NCI-H2029 (cell line): ENCODE data around the gene ZDHHC3.

Experiments used
- DNase-seq: peaks from one replicate; lab custom pipeline; 2025; lab: John Stamatoyannopoulos, UW

The ZDHHC3 gene

DNA sequence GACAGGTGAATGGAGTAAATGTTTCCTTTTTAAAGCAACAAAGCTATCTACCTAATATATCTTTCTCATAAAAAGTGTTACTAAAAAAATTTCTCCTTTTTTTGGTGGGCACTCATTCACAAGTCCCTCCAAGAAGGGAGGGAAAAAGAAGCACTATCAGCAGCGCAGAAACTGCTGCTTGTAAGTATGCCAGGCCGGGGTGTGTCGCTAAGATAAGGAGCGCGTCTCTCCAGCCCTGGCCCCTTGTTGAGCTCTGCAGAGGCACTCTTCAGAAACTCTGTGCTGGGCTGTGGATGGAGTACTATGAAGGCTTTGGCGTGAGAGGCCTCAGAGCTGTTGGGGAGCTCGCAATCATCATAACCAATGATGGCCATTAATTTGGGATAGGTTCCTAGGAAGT lies 49.1 kb downstream of the ZDHHC3 start:
- no peak for DNase-seq

DNA sequence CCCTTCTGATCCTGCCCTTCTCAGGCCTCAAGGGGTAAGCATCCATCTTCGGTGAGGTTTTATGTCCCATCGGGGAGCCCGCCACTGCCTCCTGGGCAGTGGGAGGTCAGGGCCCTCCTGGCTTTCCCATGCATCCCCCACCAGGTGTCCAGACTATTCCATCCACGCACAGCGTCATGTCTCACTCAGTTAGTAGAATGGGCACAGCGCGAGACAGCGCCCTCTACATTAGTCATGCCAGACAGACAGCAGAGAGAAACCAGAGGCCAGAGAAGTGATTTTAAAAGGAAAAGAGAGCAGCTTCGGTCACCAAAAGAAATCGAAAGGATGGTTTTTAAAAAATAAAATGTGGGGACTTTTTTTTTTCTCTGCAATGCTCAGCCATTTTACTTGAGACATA lies 49.8 kb downstream of the ZDHHC3 start:
- DNase-seq = no peak

DNA sequence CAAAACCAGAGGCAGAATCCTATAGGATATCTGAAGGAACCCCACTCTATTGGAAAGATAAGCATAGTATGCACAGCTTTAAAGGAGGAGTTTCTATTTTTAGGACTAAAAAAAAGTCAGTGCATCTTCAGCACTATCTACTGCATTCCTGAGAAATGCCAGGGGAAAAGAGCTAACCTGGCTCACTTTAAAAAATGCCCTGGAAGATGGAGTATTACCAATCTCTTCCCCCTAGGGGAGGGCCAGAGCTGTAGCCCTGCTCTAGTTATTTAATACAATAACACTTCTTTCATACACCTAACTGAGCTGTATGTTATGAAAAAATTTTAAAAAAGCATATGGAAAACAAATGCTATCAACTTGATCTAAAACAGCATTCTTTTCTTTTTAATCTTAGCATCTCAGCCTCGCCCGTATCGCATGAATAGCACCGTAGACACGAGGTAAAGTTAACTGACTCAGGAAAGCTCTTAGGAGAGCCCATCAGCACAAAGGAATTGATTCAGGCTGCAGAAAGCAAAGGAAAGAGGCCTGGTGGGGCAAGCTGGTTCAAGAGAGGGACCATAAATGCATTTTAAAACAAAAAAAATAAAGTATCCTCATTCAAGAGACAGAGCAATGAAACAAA lies 51.4 kb downstream of the ZDHHC3 start:
- DNase-seq = no peak

DNA sequence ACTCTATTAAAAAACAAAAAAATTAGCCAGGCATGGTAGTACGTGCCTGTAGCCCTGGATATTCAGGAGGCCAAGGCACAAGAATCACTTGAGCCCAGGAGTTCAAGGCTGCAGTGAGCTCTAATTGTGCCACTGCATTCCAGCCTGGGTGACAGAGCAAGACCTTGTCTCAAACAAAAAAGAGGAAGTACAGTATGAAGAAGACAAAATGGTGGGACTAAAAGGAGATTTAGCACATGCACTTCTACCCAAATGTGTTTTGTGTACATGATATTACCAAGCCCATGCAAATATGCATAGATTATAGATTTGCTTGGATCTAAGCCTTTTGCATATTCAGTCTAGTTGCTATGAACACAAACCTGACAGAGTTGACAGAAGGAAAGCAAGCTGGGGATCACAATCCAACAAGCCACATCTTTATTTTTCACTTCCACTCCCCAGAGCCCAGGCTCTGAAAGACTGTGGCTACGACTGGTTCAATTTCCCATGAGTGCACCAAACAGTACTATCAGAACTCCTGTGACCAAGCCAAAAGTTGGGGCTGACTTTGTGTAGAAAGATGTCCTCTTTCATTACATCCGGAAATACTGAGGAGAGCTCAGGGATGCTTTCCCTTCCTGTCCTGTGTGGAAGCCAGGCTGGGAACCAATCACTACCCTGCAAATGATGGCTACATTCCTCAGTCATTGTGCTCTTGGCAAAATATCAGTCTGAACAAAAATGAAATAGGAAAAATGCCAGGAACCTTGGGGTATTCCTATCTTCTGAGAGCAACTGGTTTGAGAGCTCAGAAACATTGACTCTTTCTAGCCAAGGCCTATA lies 52.1 kb downstream of the ZDHHC3 start:
- DNase-seq = no peak

DNA sequence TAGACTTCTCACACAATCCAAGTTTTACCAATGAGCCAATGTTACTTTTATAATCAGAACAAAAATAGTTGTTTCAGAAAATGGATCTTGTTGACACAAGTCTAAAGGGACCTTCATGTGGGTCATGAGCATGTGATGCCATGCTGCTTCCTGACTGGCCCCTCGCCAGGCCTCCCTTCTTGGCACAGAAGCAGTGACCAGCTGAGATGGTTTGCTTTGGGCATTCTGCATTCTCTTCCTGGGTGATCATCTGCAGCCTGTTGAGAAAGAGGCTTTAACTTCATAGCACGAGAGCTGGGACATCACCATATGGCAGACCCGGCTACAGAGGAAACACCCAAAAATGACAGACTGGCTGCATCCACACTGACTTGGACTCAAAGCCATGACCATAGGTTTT lies 55.9 kb downstream of the ZDHHC3 start:
- DNase-seq = peak; percentile 17

DNA sequence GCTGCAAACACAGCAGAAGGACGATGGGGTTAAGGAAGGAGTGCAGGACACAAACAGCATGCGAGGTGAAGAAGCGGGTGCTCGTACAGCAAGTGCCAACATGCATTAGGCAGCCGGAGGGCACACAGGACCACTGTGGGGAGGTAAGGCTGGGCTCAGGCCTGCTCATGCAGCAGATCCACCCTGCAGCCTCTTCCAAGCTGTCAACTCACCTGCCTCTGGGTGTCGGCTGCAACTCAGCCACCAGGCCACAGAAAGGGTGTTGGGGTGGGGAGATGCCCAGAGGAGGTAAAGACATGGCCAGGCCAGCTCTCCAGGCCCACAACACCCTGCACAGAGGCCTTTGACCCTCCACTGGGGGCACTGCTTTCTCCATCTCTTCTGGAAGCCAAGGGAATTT lies 57.4 kb downstream of the ZDHHC3 start:
- no peak for DNase-seq

DNA sequence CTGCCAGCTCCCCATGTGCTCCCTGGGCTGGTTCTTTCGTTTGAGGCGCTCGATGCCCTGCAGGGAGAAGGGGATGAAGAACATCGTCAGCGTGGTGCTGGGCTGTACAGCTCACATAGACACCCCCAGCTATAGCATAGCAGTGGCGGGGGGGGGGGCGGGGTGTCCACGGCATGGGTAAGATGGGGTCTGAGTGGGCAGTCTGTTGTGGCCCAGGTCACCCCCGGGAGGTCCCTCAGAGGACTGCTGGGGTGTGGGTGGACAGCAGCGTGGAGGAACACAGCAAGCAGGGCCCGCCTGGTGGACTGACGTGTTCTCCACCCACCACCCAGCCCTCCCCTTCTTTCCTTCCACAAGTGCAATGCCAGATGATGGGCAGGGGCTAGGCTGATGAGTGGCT lies 57.9 kb downstream of the ZDHHC3 start:
- DNase-seq = no peak

DNA sequence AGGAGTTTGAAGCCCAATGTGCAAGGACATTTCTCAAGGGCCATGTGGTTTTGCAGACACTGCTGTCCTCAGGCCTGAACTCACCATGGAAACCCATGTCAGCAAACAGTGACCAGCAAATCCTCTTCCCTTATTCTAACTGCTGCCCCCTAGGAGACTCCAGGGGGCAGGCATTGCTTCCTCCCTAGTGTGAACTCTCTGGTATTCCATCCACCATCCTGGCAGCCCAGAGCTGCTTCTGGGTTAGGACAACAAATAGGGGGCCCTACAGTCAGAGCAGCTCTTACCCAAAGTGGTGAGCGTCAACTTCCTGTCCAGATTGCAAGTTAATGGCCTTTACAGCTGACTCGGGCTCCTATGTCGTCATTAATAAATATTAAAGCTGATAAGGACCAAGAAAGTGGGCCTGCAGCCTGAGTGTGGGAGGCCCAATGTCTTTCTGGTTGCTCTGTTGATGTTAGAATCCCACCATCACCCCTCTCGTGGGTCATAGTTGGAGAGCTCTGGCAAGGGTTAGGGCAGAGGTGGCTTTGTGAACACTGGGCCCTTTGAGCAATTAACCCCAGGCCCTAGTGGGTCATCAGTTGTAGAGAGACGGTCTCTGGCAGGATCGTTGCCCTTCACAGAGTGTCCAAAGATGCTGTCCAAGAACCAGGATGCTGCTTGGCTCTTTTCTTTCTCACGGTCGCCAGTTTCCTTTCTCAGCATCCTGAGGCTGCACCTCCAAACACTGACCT lies 60.1 kb downstream of the ZDHHC3 start:
- no peak for DNase-seq

DNA sequence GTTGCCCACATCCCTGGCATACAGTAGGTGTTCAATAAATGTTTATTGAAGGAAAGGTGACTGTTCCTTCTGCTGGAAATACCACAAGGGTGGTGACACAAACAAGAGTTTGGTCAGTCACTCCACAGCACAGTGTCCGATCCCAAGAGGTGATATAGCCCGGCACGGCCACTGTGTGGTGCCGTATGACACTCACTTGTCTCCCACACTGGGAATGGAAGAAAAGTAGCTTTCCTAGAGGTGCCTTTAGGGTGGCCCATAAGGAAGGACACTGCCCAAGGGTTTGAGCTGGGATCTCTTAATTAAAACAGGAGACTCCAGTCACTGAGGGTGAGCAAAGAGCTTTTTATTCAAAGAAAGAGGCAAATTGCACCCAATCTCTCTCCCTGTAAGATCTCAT lies 61.0 kb downstream of the ZDHHC3 start:
- no peak for DNase-seq

DNA sequence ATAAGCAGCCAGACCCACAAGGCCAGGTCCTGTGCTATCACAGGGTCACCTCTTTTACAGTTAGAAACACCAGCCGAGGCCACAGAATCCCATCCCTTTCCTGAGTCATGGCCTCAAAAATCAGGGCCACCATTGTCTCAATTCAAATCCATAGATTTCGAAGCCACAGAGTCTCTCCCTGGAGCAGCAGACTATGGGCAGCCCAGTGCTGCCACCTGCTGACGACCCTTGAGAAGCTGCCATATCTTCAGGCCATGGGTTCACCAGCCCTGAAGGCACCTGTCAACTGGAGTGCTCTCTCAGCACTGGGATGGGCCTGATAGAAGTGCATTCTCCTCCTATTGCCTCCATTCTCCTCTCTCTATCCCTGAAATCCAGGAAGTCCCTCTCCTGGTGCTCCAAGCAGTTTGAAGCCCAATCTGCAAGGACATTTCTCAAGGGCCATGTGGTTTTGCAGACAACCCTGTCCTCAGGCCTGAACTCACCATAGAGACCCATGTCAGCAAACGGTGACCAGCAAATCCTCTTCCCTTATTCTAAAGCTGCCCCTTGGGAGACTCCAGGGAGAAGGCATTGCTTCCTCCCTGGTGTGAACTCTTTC lies 62.0 kb downstream of the ZDHHC3 start:
- DNase-seq = peak; percentile 85

DNA sequence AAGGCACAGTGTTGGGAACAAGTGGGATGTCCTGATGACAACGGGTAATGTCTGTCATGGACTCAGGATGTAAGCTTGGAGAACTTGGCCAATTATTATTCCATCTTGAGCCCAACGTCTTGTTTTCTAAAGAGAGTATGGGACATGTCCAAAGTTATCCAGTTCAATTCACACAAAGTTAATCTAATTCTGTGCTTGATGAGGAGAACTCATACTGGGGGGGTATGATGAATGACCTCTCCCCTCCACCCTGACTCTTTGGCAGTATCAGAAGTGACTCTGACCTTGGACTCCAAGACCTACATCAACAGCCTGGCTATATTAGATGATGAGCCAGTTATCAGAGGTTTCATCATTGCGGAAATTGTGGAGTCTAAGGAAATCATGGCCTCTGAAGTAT lies 65.3 kb downstream of the ZDHHC3 start:
- DNase-seq = no peak

DNA sequence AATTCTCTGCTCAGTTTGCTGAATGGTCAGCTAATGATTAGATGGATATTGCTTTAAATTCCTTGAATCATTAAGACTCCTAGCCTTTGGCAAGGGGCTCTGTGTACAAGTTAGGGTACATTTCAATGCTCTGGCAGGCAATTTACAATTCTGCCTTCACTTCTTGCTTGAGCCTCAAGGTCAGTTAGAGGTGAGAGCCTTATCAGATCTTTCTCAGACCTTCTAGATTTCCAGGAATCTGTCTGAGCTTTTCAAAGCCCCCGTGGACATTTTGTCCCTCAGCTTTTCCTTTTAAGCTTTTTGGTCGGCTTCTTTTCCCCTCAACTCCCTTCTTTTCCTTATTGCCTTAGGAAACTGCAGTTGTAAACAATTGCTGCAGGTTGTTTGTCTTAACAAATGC lies 66.9 kb downstream of the ZDHHC3 start:
- no peak for DNase-seq

DNA sequence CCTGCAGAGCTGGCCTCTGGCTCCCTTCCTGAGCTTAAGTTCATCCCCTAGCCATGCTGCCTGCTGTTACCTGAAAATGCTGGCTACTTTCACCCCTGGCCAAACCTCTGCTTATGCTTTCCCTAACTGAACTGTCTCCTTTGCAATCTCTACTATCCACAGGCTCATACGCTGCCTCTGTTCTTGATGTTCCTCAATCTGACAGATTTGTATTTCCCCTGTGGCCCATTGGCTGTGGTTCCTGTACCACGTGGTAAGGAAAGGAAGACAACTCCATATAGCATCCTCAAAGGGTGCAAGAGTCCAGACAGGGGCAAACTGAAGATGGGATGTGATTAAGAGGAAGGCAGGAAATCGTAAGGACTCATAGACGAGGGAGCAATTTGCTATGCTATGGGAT lies 68.4 kb downstream of the ZDHHC3 start:
- no peak for DNase-seq

DNA sequence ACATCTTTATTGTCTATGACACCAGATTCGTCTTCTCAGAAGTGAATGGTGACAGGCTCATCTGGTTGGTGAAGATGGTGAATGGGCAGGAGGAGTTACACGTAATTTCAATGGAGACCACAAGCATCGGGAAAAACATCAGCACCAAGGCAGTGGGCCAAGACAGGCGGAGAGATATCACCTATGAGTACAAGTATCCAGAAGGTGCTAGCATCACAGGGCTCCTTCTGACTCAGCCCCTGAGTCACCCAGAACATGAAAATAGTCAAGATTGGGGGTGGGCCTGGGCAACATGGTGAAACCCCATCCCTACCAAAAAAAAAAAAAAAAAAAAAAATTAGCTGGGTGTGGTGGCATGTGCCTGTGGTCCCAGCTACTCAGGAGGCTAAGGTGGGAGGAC lies 69.0 kb downstream of the ZDHHC3 start:
- no peak for DNase-seq

DNA sequence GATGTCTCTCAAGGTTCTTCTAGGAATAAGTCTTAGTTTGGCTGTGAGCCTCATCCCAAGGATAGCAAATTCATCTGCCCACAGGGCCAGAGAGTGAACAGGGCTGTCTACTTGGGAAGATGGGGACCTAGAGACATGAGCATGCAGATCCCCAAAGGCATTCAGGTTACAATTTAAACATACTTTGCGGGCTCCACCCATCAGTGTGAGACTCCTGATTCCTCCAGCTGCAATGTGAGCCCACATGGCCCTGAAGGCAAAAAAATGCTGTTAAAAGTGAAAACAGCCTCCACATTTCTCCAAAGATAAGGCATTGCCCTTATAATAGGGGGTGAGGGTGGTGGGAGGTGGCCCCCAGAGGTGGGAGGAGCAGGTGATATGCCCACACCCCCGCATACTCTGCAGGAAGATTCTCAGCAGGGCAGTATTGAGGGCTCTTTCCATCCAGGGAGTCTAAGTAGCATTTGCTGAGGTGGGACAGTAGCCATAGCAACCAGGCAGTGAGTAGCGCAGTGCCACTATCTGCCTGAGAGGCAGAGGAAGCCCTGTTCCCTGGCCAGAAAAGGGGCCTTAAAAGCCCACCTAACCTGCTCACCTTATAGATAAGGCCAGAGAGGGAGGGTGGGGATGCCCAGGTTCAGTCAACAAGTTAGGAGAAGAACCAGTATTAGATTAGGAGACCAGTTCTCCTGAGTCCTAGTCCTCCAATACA lies 70.4 kb downstream of the ZDHHC3 start:
- DNase-seq = no peak

DNA sequence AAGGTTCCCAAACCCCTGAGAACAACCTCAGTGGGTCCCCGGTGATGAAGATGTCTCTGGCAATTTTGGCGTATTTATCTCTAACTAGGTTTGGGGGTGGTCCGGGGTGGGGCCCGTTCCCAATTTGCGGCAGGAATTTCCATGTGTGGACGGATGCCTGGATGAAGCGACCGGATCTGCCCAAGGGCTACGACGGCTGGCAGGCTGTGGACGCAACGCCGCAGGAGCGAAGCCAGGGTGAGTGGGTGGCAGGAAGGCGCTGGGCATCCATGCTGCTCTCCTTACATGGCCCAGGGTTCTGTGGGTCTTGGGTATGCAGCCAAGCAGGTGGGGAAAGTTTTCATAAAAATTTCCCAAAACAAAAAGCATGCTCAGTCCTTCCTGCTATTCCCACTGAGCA lies 72.2 kb downstream of the ZDHHC3 start:
- DNase-seq = no peak

DNA sequence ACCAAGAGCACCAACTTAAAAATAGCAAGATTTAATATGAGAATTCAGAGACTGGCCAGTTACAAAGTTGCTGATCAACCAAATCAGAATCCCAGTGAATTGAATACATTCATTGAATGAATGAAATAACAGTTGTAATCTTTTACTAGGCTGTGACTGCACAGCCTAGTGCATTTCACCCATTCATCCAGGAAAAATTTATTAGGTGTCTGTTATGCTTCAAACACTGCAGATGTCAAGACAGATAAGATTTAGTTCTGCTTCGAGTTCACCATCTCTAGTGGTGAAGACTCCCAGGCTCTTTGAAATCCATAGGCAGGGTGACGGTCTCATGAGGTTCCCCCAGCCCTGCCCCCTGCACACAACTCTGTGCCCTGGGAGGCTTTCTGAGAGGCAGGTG lies 72.7 kb downstream of the ZDHHC3 start:
- DNase-seq = no peak

DNA sequence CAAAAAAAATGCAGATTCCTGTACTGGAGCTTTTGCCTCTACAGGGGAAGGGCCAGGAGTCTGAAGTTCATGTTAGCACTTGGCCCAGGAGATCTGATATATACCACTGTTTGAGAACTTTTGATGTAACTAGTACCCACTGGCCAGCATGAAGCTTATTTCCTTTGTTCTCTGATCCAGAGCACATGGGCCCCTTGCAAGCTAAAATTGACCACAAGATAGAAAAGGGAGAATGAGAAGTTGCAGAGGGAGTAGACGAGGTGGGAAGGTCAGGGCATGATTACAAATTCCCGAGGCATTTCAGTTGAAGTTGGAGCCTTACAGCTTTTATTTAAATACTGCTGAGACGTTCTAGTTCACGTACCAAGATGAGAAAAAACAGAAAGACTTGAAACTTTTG lies 73.3 kb downstream of the ZDHHC3 start:
- no peak for DNase-seq

DNA sequence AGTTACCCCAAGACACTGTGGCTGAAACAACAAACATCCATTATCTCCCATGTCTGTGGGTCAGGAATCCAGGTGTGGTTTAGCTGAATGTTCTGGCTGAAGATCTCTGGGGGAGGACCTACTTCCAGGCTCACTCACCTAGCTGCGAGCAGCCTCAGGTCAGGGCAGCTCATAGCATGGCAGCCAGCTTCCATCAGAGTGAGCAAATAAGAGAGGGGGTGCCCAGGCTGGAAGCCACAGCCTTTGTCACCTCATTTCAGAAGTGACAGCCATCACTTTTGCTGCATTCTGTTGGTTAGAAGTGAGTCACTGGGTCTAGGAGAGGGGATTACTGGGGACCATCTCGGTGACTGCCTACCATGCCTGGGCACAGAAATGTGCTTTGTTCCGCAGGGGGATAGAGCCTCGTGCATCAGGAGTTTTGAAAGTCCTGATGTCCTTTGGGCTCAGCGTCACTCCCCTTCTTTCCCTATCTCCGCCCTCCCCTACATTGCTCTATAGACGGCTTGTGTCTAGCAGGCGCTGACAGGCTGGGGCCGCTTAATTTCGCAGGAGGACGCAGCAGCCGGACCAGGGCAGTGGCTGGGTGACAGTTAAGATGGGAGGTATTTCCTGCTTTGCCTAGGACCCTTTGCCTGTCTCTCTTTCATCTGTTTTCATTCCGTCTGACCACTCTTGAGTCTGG lies 76.1 kb downstream of the ZDHHC3 start:
- DNase-seq = no peak

DNA sequence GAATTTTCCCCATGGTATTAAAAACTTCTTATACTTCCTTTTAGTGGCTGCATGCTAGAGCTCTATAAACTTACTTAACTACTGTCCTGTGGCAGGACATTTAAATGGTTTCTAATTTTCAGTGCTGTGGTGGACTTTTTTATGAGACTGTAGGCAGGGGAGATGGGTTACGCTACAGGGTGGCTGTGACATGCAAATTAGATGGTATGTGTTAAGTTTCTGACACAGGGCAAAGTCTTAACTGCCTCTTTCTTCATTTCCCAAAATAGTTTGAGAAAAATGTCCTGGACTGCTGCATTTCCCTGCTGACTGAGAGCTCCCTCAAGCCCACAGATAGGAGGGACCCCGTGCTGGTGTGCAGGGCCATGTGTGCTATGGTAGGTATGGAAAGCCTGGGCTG lies 79.5 kb downstream of the ZDHHC3 start:
- no peak for DNase-seq

DNA sequence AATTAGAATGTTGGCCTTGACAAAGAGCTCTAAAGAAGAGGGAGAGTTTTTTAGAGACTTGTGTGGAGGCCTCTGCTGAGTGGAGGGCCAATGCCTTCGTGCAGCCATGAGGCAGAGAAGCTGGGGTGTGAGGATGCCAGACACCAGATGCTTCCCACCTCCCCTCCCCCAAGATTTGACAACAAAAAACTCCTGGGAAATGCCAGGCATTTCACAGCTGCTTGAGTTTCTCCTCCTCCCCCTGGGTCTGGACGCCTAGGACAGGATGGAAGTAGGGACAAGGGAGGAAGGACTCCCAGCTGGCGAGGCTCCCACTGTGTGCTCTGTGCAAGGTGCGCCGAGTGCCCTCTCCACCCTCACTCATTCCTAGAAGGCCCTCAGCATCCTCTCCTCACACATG lies 81.5 kb downstream of the ZDHHC3 start:
- no peak for DNase-seq

DNA sequence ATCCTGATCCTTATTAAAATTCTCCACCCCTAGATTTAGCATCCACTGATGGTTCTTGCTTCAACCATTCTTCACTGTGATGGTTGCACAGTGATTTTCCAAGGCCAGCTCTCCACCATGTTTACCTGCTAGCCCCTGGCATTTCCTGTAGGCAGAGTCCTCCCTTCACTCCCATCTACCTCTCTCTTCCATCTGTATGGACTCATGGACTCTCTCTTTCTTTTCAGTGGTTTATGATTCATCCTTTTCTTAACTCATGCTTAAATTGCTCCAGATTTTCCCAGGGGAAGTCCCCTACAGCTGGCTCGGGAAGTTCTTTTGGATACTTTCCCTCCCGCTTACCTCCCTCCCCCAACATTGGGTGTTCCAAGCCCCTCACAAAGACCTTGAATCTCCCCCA lies 82.9 kb downstream of the ZDHHC3 start:
- DNase-seq = no peak
